ENCODE measurements around the gene MORN1.

DNA sequence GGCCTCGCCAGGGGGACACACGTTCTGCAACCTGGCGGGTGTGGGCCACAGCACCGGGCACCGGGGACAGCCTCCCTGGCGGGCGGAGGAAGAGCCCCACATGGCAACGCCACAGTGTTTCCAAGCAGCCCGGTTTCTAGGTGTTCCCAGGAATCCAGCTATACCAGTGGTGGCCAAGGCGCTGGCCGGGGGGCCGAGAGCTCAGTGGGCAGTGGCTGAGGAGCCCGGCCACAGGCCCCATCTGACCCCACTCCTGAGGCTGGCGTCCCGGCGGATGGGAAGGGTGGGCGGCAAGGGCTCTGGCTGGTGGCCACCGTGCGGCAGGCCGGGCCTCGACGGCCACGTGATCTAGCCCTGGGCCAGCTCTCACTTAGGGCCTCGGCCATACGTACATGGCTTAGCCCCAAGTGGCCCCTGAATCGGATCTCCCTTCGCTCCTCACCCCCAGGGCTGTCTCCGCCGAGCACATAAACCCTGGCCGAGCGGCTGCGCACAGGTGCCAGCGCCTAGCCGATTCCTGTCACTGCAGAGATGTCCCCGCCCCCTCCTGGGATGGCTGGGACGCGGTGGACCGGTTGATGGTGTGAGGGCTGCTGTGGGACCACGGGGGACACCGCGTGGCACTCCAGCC, 68.7 kb downstream of the MORN1 start:
- no peak for TF ChIP-seq POLR2A (IDR thresholded peaks at IDR 0.05; ENCODE audit: low read depth, low read length)
- no peak for TF ChIP-seq RFX5 (IDR thresholded peaks at IDR 0.05; ENCODE audit: low read depth, low read length)
- no peak for TF ChIP-seq RAD21 (IDR thresholded peaks at IDR 0.05; ENCODE audit: low read length)
- TF ChIP-seq CTCF (conservative IDR thresholded peaks at IDR 0.05; ENCODE audit: low read depth, low read length) = no peak
- no peak for TF ChIP-seq MAZ (IDR thresholded peaks at IDR 0.05; ENCODE audit: borderline replicate concordance, low read depth, low read length)
- no peak for TF ChIP-seq SMC3 (IDR thresholded peaks at IDR 0.05; ENCODE audit: low read depth, low read length)
- no peak for TF ChIP-seq FOS (IDR thresholded peaks at IDR 0.05; ENCODE audit: low read depth, low read length)
- no peak for TF ChIP-seq RCOR1 (IDR thresholded peaks at IDR 0.05; ENCODE audit: insufficient replicate concordance, low read length)
- TF ChIP-seq MXI1 (IDR thresholded peaks at IDR 0.05; ENCODE audit: borderline replicate concordance, low read depth, low read length) = no peak
- TF ChIP-seq NFE2L2 (IDR thresholded peaks at IDR 0.05; ENCODE audit: low read depth, low read length) = no peak
- no peak for TF ChIP-seq CEBPB (IDR thresholded peaks at IDR 0.05; ENCODE audit: low read depth, low read length)
- TF ChIP-seq, protein P1, sequence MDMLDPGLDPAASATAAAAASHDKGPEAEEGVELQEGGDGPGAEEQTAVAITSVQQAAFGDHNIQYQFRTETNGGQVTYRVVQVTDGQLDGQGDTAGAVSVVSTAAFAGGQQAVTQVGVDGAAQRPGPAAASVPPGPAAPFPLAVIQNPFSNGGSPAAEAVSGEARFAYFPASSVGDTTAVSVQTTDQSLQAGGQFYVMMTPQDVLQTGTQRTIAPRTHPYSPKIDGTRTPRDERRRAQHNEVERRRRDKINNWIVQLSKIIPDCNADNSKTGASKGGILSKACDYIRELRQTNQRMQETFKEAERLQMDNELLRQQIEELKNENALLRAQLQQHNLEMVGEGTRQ (IDR thresholded peaks at IDR 0.05; ENCODE audit: low read depth, low read length) = no peak
- no peak for TF ChIP-seq CHD1 (IDR thresholded peaks at IDR 0.05; ENCODE audit: low read depth, low read length)
- TF ChIP-seq, protein P2, sequence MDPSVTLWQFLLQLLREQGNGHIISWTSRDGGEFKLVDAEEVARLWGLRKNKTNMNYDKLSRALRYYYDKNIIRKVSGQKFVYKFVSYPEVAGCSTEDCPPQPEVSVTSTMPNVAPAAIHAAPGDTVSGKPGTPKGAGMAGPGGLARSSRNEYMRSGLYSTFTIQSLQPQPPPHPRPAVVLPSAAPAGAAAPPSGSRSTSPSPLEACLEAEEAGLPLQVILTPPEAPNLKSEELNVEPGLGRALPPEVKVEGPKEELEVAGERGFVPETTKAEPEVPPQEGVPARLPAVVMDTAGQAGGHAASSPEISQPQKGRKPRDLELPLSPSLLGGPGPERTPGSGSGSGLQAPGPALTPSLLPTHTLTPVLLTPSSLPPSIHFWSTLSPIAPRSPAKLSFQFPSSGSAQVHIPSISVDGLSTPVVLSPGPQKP (IDR thresholded peaks at IDR 0.05; ENCODE audit: borderline replicate concordance, low read depth, low read length) = no peak

Data from IMR-90 (cell line).